Panc1 (cell line): ENCODE measurements around the gene HOXA5. TPM values are rescaled to one million over a fixed set of nuclear protein-coding genes. Genes with fewer than 3 reads are reported as not detected.

Experiments
- ATAC-seq: fragments of 200-7000 bp; cut with Tn5 transposase; 2 replicates; pipeline ENCODE4 v1.9.1; 2020; ENCODE audit warnings: mild to moderate bottlenecking, moderate library complexity
- BruUV-seq: library from RNA; stranded (reverse); fragments of 400-500 nt; replicated peaks from 2 replicates; lab custom pipeline; 2021; lab: Mats Ljungman, UMichigan
- CTCF ChIA-PET: fragments of 300-600 bp; sonication (Branson Sonifier 250); formaldehyde crosslinking; loops from one replicate; lab custom pipeline; 2022; ENCODE audit warnings: antibody characterized with exemption; lab: Charles Lee
- POLR2A ChIA-PET: fragments of 300-600 bp; sonication (Branson Sonifier 250); formaldehyde crosslinking; loops from one replicate; lab custom pipeline; 2022; ENCODE audit warnings: antibody characterized with exemption; lab: Charles Lee
- DNase-seq: peaks from one replicate; pipeline ENCODE4 v3.0.0-alpha.2; 2010; ENCODE audit warnings: low read depth, low spot score
- H3K27ac ChIP-seq: 2 replicates; pipeline ENCODE4 v1.5.1; 2011; ENCODE audit warnings: mild to moderate bottlenecking, low read length, inconsistent platforms
- H3K27me3 ChIP-seq: fragments of 200-500 bp; sonication (Bioruptor generic); 2 replicates; pipeline ENCODE4 v1.6.0; 2014; ENCODE audit warnings: low read length, inconsistent platforms; ENCODE audit not compliant: control insufficient read depth, insufficient read depth
- H3K36me3 ChIP-seq: fragments of 200-500 bp; sonication (Bioruptor generic); 2 replicates; pipeline ENCODE4 v1.5.1; 2014; ENCODE audit warnings: inconsistent platforms, mild to moderate bottlenecking, low read length, moderate library complexity; ENCODE audit not compliant: control insufficient read depth, insufficient read depth
- H3K4me1 ChIP-seq: 2 replicates; pipeline ENCODE4 v1.5.1; 2011; ENCODE audit warnings: inconsistent platforms, mild to moderate bottlenecking, low read length, moderate library complexity; ENCODE audit not compliant: control insufficient read depth, insufficient read depth
- H3K4me3 ChIP-seq, 2 experiments: 2 replicates each; pipeline ENCODE4 v1.5.1; 2011 to 2012; ENCODE audit warnings: low read depth in 2 of 2, low read length in 2 of 2, mild to moderate bottlenecking in 2 of 2, inconsistent platforms in 1 of 2, moderate library complexity in 1 of 2
- H3K9me3 ChIP-seq: fragments of 200-500 bp; sonication (Bioruptor generic); 2 replicates; pipeline ENCODE4 v1.5.1; 2014; ENCODE audit warnings: low read depth, mild to moderate bottlenecking, inconsistent platforms, low read length, moderate library complexity; ENCODE audit not compliant: control insufficient read depth, insufficient read depth
- POLR2AphosphoS5 ChIP-seq: IDR thresholded peaks from 2 replicates; pipeline ENCODE4 v1.6.1; 2012; ENCODE audit warnings: mild to moderate bottlenecking, low read depth, low read length, moderate library complexity
- REST ChIP-seq, 2 experiments: IDR thresholded peaks; 2 replicates each; pipeline ENCODE4 v1.6.1; 2011 to 2012; ENCODE audit warnings: low read depth in 2 of 2, control low read depth in 1 of 2, low read length in 1 of 2, mild to moderate bottlenecking in 1 of 2, moderate library complexity in 1 of 2; ENCODE audit not compliant: insufficient read depth in 1 of 2
- SIN3A ChIP-seq: IDR thresholded peaks from 2 replicates; pipeline ENCODE4 v1.6.1; 2012; ENCODE audit warnings: low read depth, mild to moderate bottlenecking, low read length, moderate library complexity, borderline replicate concordance; ENCODE audit not compliant: insufficient read depth
- TCF7L2 ChIP-seq: IDR thresholded peaks from 2 replicates; pipeline ENCODE4 v1.6.1; 2011; ENCODE audit warnings: mild to moderate bottlenecking, low read depth, low read length, inconsistent platforms
- in situ Hi-C: cut with HindIII; loops from 2 replicates; pipeline ENCODE4 v1.10.0; 2016; ENCODE audit warnings: low sequenced_read_pairs, low pct_unique_long_range_greater_than_20kb
- intact Hi-C: fragments of 100-400 bp; cut with micrococcal nuclease; formaldehyde crosslinking; loops from one replicate; pipeline ENCODE4 v1.10.0; 2022; ENCODE audit not compliant: unreplicated experiment
- total RNA-seq: library from RNA; stranded (reverse); gene quantifications from one replicate; pipeline ENCODE4 v1.2.1, GENCODE V29; 2021; ENCODE audit not compliant: unreplicated experiment
- TF ChIP-seq, protein P1 (sequence below): fragments of 450-650 bp; IDR thresholded peaks from 2 replicates; pipeline ENCODE4 v1.5.1; 2017; ENCODE audit warnings: mild to moderate bottlenecking

HOXA5 gene
- total RNA-seq, 1 experiment from 2014 or later, result 3.9 TPM

DNA sequence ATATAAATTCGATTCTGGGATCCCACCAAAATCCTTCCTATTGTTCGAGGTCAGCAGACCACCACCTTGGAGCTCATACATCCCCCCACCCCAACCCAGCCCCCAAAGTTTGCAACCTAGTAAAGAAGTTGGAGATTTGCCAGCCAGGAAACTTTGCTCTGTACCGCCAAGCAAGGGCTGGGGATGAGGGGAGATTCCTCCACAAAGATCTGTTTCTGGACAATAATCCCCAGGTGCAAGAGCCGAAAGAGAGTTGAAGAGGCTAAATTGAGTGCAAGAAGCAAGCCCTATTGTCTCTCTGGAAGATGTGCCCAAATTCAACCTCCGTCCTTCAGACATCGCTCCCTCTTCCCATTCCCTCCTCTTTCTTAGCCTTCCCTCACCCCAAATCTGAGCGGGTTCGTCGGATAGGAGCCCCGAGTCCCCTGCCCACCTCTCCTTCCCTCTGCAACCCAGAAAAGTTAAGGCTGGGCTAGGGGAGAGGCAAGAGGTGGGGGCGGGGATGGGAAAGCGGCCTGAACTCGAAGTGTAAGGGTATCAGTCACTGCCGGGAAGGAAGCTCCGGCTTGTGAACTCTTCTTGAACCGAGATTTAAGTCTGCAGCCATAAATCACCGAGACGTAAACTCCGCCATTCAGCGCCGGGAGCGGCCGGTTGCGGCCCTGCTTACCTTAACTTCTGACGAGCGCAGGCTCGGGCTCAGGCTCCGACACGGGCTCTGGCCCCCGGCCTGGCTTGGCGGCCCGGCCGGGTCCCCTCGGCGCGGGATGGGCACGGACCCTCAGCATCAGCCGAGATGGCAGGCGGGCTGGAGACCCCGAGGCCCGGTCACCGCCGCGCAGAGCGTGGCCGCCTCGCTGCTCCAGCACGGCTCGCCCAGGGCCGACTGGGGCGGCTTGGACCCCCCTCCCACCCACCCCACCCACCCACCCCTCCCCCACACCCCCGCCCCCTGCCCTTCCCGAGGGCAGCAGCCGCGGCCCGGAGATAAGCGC is 30.2 kb downstream of the HOXA5 start:
- H3K36me3 ChIP-seq, result no peaks in the 10 kb centered on the region
- peaks cover 58% of the 10 kb centered on the region for H3K4me1 ChIP-seq
- CTCF ChIA-PET, result interaction anchor here (0.6 kb wide), 1 partner anchor 67 kb away, joined by 3 read pairs; no protein-coding TSS in a partner anchor
- TF ChIP-seq REST (IDR thresholded peaks at IDR 0.05; ENCODE audit: insufficient read depth in 1 of 2, low read depth in 2 of 2, low read length in 1 of 2) (no peak), TCF7L2 (peak; percentile 47; the same call in 1 of the 2 replicates), SIN3A (peak; percentile 75; the same call in 1 of the 2 replicates), POLR2AphosphoS5 (peak; percentile 69)
- TF ChIP-seq, protein P1, sequence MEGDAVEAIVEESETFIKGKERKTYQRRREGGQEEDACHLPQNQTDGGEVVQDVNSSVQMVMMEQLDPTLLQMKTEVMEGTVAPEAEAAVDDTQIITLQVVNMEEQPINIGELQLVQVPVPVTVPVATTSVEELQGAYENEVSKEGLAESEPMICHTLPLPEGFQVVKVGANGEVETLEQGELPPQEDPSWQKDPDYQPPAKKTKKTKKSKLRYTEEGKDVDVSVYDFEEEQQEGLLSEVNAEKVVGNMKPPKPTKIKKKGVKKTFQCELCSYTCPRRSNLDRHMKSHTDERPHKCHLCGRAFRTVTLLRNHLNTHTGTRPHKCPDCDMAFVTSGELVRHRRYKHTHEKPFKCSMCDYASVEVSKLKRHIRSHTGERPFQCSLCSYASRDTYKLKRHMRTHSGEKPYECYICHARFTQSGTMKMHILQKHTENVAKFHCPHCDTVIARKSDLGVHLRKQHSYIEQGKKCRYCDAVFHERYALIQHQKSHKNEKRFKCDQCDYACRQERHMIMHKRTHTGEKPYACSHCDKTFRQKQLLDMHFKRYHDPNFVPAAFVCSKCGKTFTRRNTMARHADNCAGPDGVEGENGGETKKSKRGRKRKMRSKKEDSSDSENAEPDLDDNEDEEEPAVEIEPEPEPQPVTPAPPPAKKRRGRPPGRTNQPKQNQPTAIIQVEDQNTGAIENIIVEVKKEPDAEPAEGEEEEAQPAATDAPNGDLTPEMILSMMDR, result no peak
- in situ Hi-C loops, result no loop called here
- BruUV-seq, result no TSS peak
- H3K9me3 ChIP-seq, result no peaks in the 10 kb centered on the region
- intact Hi-C loops, result no loop called here
- peak overlapping the region; percentile 100 for H3K27ac ChIP-seq
- ATAC-seq (peak; percentile 12), DNase-seq (no peak)
- POLR2A ChIA-PET, result interaction anchor here (0.7 to 3.1 kb wide), 3 partner anchors 16 to 1052 kb away, joined by 3 to 21 read pairs (median 5); partner anchors contain the start of gene HOXA1
- H3K27me3 ChIP-seq, result no peaks in the 10 kb centered on the region
- peak overlapping the region; percentile 77 to 92 for H3K4me3 ChIP-seq

- in situ Hi-C loops (no loop called here), intact Hi-C loops (no loop called here)
- DNase-seq (no peak), ATAC-seq (no peak)
- POLR2A ChIA-PET, result no interaction called here
- H3K27ac ChIP-seq, result peak overlapping the region; percentile 100
- peaks cover 49% of the 10 kb centered on the region for H3K4me1 ChIP-seq
- CTCF ChIA-PET, result no interaction called here
- no peaks in the 10 kb centered on the region for H3K36me3 ChIP-seq
- TF ChIP-seq TCF7L2 (no peak), REST (IDR thresholded peaks at IDR 0.05; ENCODE audit: insufficient read depth in 1 of 2, low read depth in 2 of 2, low read length in 1 of 2) (no peak), POLR2AphosphoS5 (no peak), SIN3A (no peak)
- TF ChIP-seq, protein P1, result no peak
- no peaks in the 10 kb centered on the region for H3K9me3 ChIP-seq
- H3K27me3 ChIP-seq, result no peaks in the 10 kb centered on the region
- no TSS peak for BruUV-seq
- peak overlapping the region; percentile 77 to 92; a peak in 3 of 4 replicates for H3K4me3 ChIP-seq
These were observed 31.1 kb downstream of the HOXA5 start for GRCh38 chr7:27112361-27112760.
